Calu3 (cell line): Measurements from ENCODE around the gene GOLGB1. TPM values are rescaled to one million over a fixed set of nuclear protein-coding genes. Genes with fewer than 3 reads are reported as not detected.

Experiments
- BruUV-seq: library from RNA; stranded (reverse); fragments of 400-500 nt; replicated peaks from 2 replicates; lab custom pipeline; 2021; lab: Mats Ljungman, UMichigan
- CTCF ChIA-PET: fragments of 300-600 bp; sonication (Branson Sonifier 250); formaldehyde crosslinking; loops from one replicate; lab custom pipeline; 2022; ENCODE audit warnings: antibody characterized with exemption; lab: Charles Lee
- DNase-seq: peaks from one replicate; pipeline ENCODE4 v3.0.0; 2022
- H3K27ac Mint-ChIP-seq: one replicate; pipeline ENCODE4 v1.8.0; 2022; ENCODE audit warnings: mixed read lengths; ENCODE audit not compliant: unreplicated experiment
- H3K27me3 Mint-ChIP-seq: one replicate; pipeline ENCODE4 v1.8.0; 2022; ENCODE audit warnings: mixed read lengths; ENCODE audit not compliant: unreplicated experiment
- H3K36me3 Mint-ChIP-seq: one replicate; pipeline ENCODE4 v1.8.0; 2022; ENCODE audit warnings: mild to moderate bottlenecking, moderate library complexity, mixed read lengths; ENCODE audit not compliant: insufficient read depth, unreplicated experiment
- H3K4me1 Mint-ChIP-seq: one replicate; pipeline ENCODE4 v1.8.0; 2022; ENCODE audit warnings: mild to moderate bottlenecking, low read depth, mixed read lengths; ENCODE audit not compliant: unreplicated experiment
- H3K4me3 Mint-ChIP-seq: one replicate; pipeline ENCODE4 v1.8.0; 2022; ENCODE audit warnings: mild to moderate bottlenecking, low read depth, moderate library complexity, mixed read lengths; ENCODE audit not compliant: unreplicated experiment
- H3K9me3 Mint-ChIP-seq: one replicate; pipeline ENCODE4 v1.8.0; 2022; ENCODE audit warnings: low read depth, mixed read lengths; ENCODE audit not compliant: unreplicated experiment
- intact Hi-C: fragments of 100-400 bp; cut with micrococcal nuclease; formaldehyde crosslinking; loops from one replicate; pipeline ENCODE4 v1.10.0; 2022; ENCODE audit not compliant: unreplicated experiment
- total RNA-seq: library from RNA; stranded (reverse); gene quantifications from 2 replicates; pipeline ENCODE4 v1.2.3, GENCODE V29; 2022
- TF ChIP-seq, protein P1 (sequence below): fragments of 200-600 bp; IDR thresholded peaks from one replicate; pipeline ENCODE4 v1.8.0; 2022; ENCODE audit warnings: antibody characterized with exemption; ENCODE audit not compliant: unreplicated experiment

GOLGB1 gene
- total RNA-seq, 1 experiment from 2014 or later = 42.8 TPM

DNA sequence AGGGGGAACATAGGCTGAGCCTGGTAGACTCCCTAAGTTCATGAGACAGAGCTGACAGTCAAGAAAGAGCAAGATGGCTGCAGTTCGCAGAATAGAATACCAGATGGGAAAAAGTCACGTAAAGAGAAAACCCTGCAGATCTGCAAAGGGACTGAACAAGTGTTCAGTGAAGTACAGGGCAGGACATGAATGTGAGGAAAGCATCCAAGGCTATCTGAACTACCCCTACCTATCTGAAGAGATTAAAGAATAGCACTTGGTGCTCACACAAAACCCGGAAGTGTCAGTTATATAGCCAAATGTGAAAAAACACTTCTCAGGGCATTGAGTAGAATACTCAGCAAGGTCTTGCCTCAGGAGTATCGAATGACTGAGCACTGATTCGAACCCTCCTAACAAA is 44.0 kb downstream of the GOLGB1 start:
- intact Hi-C loops = no loop called here
- Mint-ChIP-seq H3K9me3 (no peaks in the 10 kb centered on the region), H3K27me3 (no peaks in the 10 kb centered on the region), H3K36me3 (peaks cover 3% of the 10 kb centered on the region), H3K4me1 (no peaks in the 10 kb centered on the region), H3K4me3 (no peak overlapping the region), H3K27ac (no peak overlapping the region)
- BruUV-seq = no TSS peak
- CTCF ChIA-PET = no interaction called here
- TF ChIP-seq, protein P1, sequence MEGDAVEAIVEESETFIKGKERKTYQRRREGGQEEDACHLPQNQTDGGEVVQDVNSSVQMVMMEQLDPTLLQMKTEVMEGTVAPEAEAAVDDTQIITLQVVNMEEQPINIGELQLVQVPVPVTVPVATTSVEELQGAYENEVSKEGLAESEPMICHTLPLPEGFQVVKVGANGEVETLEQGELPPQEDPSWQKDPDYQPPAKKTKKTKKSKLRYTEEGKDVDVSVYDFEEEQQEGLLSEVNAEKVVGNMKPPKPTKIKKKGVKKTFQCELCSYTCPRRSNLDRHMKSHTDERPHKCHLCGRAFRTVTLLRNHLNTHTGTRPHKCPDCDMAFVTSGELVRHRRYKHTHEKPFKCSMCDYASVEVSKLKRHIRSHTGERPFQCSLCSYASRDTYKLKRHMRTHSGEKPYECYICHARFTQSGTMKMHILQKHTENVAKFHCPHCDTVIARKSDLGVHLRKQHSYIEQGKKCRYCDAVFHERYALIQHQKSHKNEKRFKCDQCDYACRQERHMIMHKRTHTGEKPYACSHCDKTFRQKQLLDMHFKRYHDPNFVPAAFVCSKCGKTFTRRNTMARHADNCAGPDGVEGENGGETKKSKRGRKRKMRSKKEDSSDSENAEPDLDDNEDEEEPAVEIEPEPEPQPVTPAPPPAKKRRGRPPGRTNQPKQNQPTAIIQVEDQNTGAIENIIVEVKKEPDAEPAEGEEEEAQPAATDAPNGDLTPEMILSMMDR = no peak
- no peak for DNase-seq

DNA sequence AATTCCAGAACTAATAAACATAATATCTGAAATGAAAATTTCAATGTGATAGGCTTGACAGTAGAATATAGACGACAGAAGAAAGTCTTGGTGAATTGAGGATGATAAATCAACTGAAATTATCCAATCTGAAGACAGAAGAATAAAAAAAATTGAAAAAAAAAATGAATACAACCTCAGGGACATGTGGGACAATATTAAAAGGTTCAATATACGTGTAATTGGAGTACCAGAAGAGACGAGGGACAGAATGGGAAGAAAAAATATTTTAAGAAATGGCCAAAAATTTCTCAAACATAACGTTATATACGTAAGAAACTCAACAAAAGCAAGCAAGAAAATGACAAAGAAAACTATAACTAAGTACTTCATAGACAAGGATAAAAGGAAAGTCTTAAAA is 45.6 kb downstream of the GOLGB1 start:
- TF ChIP-seq, protein P1 = no peak
- H3K27me3 Mint-ChIP-seq = no peaks in the 10 kb centered on the region
- no peak overlapping the region for H3K27ac Mint-ChIP-seq
- no peaks in the 10 kb centered on the region for H3K9me3 Mint-ChIP-seq
- H3K4me1 Mint-ChIP-seq = no peaks in the 10 kb centered on the region
- no peak for DNase-seq
- CTCF ChIA-PET = no interaction called here
- peaks cover 3% of the 10 kb centered on the region for H3K36me3 Mint-ChIP-seq
- BruUV-seq = no TSS peak
- intact Hi-C loops = no loop called here
- H3K4me3 Mint-ChIP-seq = no peak overlapping the region

DNA sequence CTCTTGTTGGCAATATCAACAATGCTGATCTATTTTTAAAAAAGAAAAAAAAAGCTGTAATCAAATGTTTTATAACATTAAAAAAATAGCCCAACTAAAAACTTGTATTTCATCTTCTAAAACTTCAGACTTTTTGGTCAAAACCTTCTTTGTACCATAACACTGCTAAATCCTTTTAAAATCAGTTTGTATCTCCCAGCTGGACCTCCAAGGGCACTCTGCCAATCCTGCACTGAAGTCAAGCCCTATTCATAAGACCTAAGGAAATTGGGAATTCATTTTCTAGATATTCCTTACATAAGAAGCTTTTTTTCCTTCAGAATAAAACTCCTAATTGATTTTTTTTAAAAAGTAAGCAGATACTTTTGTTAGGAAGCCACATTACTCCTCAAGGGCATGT is 50.6 kb downstream of the GOLGB1 start:
- CTCF ChIA-PET = interaction anchor here (0.7 kb wide), 1 partner anchor 15 kb away, joined by 4 read pairs; no protein-coding TSS in a partner anchor
- no peaks in the 10 kb centered on the region for H3K27me3 Mint-ChIP-seq

DNA sequence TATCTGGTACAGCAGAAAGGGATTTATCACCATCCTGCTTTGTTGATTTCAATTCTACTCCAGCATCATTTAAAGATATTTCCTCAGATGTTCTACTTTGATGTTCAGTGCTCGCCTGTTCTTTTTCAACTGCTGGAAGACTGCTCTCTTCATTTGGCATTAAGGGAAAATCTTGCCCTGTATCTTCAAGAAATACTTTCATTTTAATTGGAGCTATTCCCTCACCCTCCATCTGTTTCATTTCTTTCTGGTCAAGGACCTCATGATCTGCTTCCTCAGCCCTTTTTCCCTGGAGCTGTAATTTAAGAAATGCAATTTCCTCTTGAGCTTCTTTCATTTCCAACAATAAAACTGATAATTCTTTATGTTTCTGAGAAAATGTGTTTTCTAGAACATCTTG is 51.1 kb downstream of the GOLGB1 start:
- H3K4me1 Mint-ChIP-seq = no peaks in the 10 kb centered on the region
- peaks cover 6% of the 10 kb centered on the region for H3K36me3 Mint-ChIP-seq
- intact Hi-C loops = no loop called here
- CTCF ChIA-PET = no interaction called here
- H3K27ac Mint-ChIP-seq = no peak overlapping the region
- no peak overlapping the region for H3K4me3 Mint-ChIP-seq
- H3K27me3 Mint-ChIP-seq = no peaks in the 10 kb centered on the region
- TF ChIP-seq, protein P1 = no peak
- H3K9me3 Mint-ChIP-seq = no peaks in the 10 kb centered on the region
- no TSS peak for BruUV-seq
- DNase-seq = no peak

More for the DNA sequence above, 50.6 kb downstream of the GOLGB1 start:
- Mint-ChIP-seq H3K36me3 (peaks cover 6% of the 10 kb centered on the region), H3K9me3 (no peaks in the 10 kb centered on the region), H3K4me3 (no peak overlapping the region), H3K27ac (no peak overlapping the region), H3K4me1 (no peaks in the 10 kb centered on the region)
- DNase-seq = no peak
- TF ChIP-seq, protein P1 = no peak
- intact Hi-C loops = no loop called here
- BruUV-seq = no TSS peak
